Endothelial cell of umbilical vein (primary cell): Measurements from ENCODE around the gene PRKCQ. TPM values are rescaled to one million over a fixed set of nuclear protein-coding genes. Genes with fewer than 3 reads are reported as not detected.

Experiments
- BruUV-seq: library from RNA; stranded (reverse); fragments of 400-500 nt; replicated peaks from 2 replicates; lab custom pipeline; 2021; lab: Mats Ljungman, UMichigan
- CTCF ChIA-PET: fragments of 300-600, 350-600 bp; sonication (Branson Sonifier 250); formaldehyde crosslinking; loops from one replicate; lab custom pipeline; 2021; ENCODE audit warnings: antibody characterized with exemption, inconsistent platforms; lab: Charles Lee
- POLR2A ChIA-PET: fragments of 300-600, 350-600 bp; sonication (Branson Sonifier 250); formaldehyde crosslinking; loops from one replicate; lab custom pipeline; 2021; ENCODE audit warnings: antibody characterized with exemption, inconsistent platforms; lab: Charles Lee
- DNase-seq: peaks from one replicate; pipeline ENCODE4 v3.0.0-alpha.2; 2011; ENCODE audit warnings: low read depth, low spot score
- FAIRE-seq: peaks from 2 replicates; lab custom pipeline; 2011; peaks lifted over from hg19 to GRCh38; lab: Jason Lieb, UNC
- H2AFZ ChIP-seq: 2 replicates; pipeline ENCODE4 v1.6.0; 2012; ENCODE audit warnings: low read depth, low read length, control low read depth, inconsistent platforms
- H3K27ac ChIP-seq: 2 replicates; pipeline ENCODE4 v1.5.1; 2011; ENCODE audit warnings: low read depth, mild to moderate bottlenecking, control low read depth, low read length, moderate library complexity; ENCODE audit not compliant: insufficient read depth
- H3K27me3 ChIP-seq, 2 experiments: 2 replicates each; pipeline versions ENCODE4 v1.6.0 to v1.6.1; 2011; ENCODE audit warnings: low read length in 2 of 2, mixed read lengths in 1 of 2; ENCODE audit not compliant: control insufficient read depth in 2 of 2, insufficient read depth in 2 of 2
- H3K36me3 ChIP-seq, 2 experiments: 2 replicates in 1 of 2; 3 replicates in 1 of 2; pipeline ENCODE4 v1.5.1; 2011; ENCODE audit warnings: low read length in 2 of 2, mild to moderate bottlenecking in 1 of 2, moderate library complexity in 1 of 2; ENCODE audit not compliant: control insufficient read depth in 2 of 2, insufficient read depth in 2 of 2; ENCODE audit errors: extremely low read depth in 1 of 2
- H3K4me1 ChIP-seq: 3 replicates; pipeline ENCODE4 v1.5.1; 2011; ENCODE audit warnings: mild to moderate bottlenecking, low read length; ENCODE audit not compliant: control insufficient read depth, insufficient read depth; ENCODE audit errors: extremely low read depth
- H3K4me2 ChIP-seq: 2 replicates; pipeline ENCODE4 v1.6.1; 2011; ENCODE audit warnings: low read length, control low read depth, mixed read lengths; ENCODE audit not compliant: insufficient read depth
- H3K4me3 ChIP-seq, 3 experiments: fragments of 200-600 bp in 1 of 3; sonication (generic), shearing (Covaris generic) in 1 of 3; replicated peaks in 1 of 3; 2 replicates each; pipeline ENCODE4 v1.5.1; 2011 to 2016; ENCODE audit warnings: control low read depth in 3 of 3, low read length in 3 of 3, mild to moderate bottlenecking in 2 of 3, inconsistent platforms in 1 of 3, low read depth in 1 of 3, moderate library complexity in 1 of 3; ENCODE audit not compliant: insufficient read depth in 1 of 3
- H3K79me2 ChIP-seq: 2 replicates; pipeline ENCODE4 v1.6.0; 2012; ENCODE audit warnings: low read length, inconsistent platforms; ENCODE audit not compliant: control insufficient read depth, insufficient read depth
- H3K9ac ChIP-seq: replicated peaks from 2 replicates; pipeline ENCODE3; 2011; ENCODE audit warnings: low read length, control low read depth; ENCODE audit not compliant: insufficient read depth; ENCODE audit errors: extremely low read depth
- H3K9me1 ChIP-seq: replicated peaks from 3 replicates; pipeline ENCODE4 v1.6.0; 2011; ENCODE audit warnings: mild to moderate bottlenecking, low read length; ENCODE audit not compliant: control insufficient read depth, insufficient read depth; ENCODE audit errors: extremely low read depth
- H3K9me3 ChIP-seq: replicated peaks from 2 replicates; pipeline ENCODE4 v1.5.1; 2012; ENCODE audit warnings: low read length, inconsistent platforms; ENCODE audit not compliant: control insufficient read depth, insufficient read depth
- H4K20me1 ChIP-seq: replicated peaks from 2 replicates; pipeline ENCODE3; 2011; ENCODE audit warnings: mild to moderate bottlenecking, low read length; ENCODE audit not compliant: control insufficient read depth, insufficient read depth; ENCODE audit errors: extremely low read depth
- CTCF ChIP-seq, 2 donors: IDR thresholded peaks; 1 replicate in 1 of 2; 2 replicates in 1 of 2; pipeline ENCODE4 v1.5.1; 2011; ENCODE audit warnings: low read length in 2 of 2, mild to moderate bottlenecking in 2 of 2, moderate library complexity in 2 of 2, control low read depth in 1 of 2, inconsistent platforms in 1 of 2, low read depth in 1 of 2; ENCODE audit not compliant: insufficient read depth in 1 of 2; ENCODE audit errors: extremely low read depth in 1 of 2
- EZH2 ChIP-seq: IDR thresholded peaks from 2 replicates; pipeline ENCODE4 v1.6.1; 2012; ENCODE audit warnings: borderline replicate concordance, low read depth, mild to moderate bottlenecking, moderate library complexity, low read length, inconsistent platforms; ENCODE audit not compliant: severe bottlenecking
- FOS ChIP-seq: IDR thresholded peaks from 2 replicates; pipeline ENCODE4 v1.6.1; 2011; ENCODE audit warnings: mild to moderate bottlenecking, low read length, moderate library complexity, borderline replicate concordance; ENCODE audit not compliant: insufficient read depth
- GATA2 ChIP-seq: IDR thresholded peaks from 2 replicates; pipeline ENCODE4 v1.7.0; 2011; ENCODE audit warnings: low read depth, mild to moderate bottlenecking, moderate library complexity, mixed read lengths, low read length; ENCODE audit not compliant: insufficient read length, insufficient read depth
- JUN ChIP-seq: IDR thresholded peaks from 2 replicates; pipeline ENCODE4 v1.6.1; 2011; ENCODE audit warnings: borderline replicate concordance, low read depth; ENCODE audit not compliant: insufficient read length, insufficient read depth
- MAX ChIP-seq: IDR thresholded peaks from 2 replicates; pipeline ENCODE4 v1.6.1; 2011; ENCODE audit not compliant: insufficient read depth, insufficient read length
- MYC ChIP-seq: IDR thresholded peaks from one replicate; pipeline ENCODE4 v1.6.1; 2011; ENCODE audit warnings: mild to moderate bottlenecking, low read depth, low read length
- POLR2A ChIP-seq: IDR thresholded peaks from 2 replicates; pipeline ENCODE4 v1.6.1; 2012; ENCODE audit warnings: low read depth, mild to moderate bottlenecking, control low read depth, low read length
- POLR2AphosphoS5 ChIP-seq: IDR thresholded peaks from 2 replicates; pipeline ENCODE4 v1.6.1; 2012; ENCODE audit warnings: low read depth, mild to moderate bottlenecking, control low read depth, low read length, moderate library complexity; ENCODE audit not compliant: insufficient read depth
- dilution Hi-C: fragments of 300-500 bp; cut with MboI; formaldehyde crosslinking; loops from one replicate; pipeline ENCODE4 v1.15.0; 2019; ENCODE audit warnings: low sequenced_read_pairs; ENCODE audit not compliant: extremely low pct_ligation_motif_present
- intact Hi-C: fragments of 100-400 bp; cut with micrococcal nuclease; formaldehyde crosslinking; loops from one replicate; pipeline ENCODE4 v1.10.0; 2022
- polyA plus RNA-seq, 4 experiments: library from polyadenylated mRNA; depleted of rRNA in 3 of 4; stranded (reverse) in 3 of 4; unstranded in 1 of 4; fragments of >200 nt; gene quantifications; 2 replicates each; pipeline versions ENCODE4 v1.2.1 to v1.2.3, GENCODE V29; 2011 to 2012; ENCODE audit warnings: missing spikeins in 1 of 4
- total RNA-seq: library from RNA; stranded (reverse); gene quantifications from 2 replicates; pipeline ENCODE4 v1.2.3, GENCODE V29; 2021

The PRKCQ gene
- total and polyA plus RNA-seq, 2 donors (not counting 3 experiments of a cell fraction or from before 2014, with no cell fraction given): 0.32 to 0.55 TPM

DNA sequence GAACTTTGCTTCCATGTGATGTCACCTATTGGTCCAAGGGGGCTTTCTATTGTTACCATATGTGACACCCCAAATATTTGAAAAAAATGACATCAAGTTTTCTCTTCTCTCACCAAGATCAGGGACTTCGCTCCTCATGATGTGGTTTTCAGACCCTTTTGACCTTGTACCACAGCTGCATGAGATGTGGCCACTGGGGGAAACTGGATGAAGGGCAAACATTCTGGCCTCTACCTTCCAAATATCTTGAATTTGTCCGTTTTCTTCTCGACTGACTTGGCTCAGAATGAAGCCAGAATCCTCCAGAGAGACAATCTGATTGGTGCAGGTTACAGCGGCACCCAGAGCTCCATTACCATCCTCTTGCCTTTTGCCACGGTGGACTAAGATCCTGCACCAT, 122.7 kb downstream of the PRKCQ start:
- BruUV-seq: no TSS peak
- FAIRE-seq (no peak), DNase-seq (no peak)
- intact Hi-C loops: no loop called here
- Histone ChIP-seq H2AFZ (no peak overlapping the region), H3K9ac (no peak overlapping the region), H3K79me2 (no peaks in the 10 kb centered on the region), H3K9me3 (no peaks in the 10 kb centered on the region), H4K20me1 (no peaks in the 10 kb centered on the region), H3K27ac (no peak overlapping the region), H3K27me3 (no peaks in the 10 kb centered on the region), H3K4me1 (no peaks in the 10 kb centered on the region), H3K36me3 (no peaks in the 10 kb centered on the region), H3K4me2 (no peak overlapping the region), H3K4me3 (no peak overlapping the region), H3K9me1 (no peaks in the 10 kb centered on the region)
- TF ChIP-seq EZH2 (no peak), FOS (no peak), POLR2A (no peak), GATA2 (no peak), MAX (no peak), POLR2AphosphoS5 (no peak), CTCF (IDR thresholded peaks at IDR 0.05; ENCODE audit: extremely low read depth in 1 of 2, insufficient read depth in 1 of 2, low read depth in 1 of 2, low read length in 2 of 2) (no peak), JUN (no peak), MYC (no peak)
- dilution Hi-C loops: no loop called here
- ChIA-PET POLR2A (no interaction called here), CTCF (no interaction called here)
